Activated CD4-positive, alpha-beta T cell treated with anti-CD3 and anti-CD28 coated beads, Interleukin-2, amount 50 U/mL, for 4 hours (primary cell): ENCODE results near the gene EYA3.

Experiments
- DNase-seq, 2 experiments: peaks; one replicate each; pipeline ENCODE4 v3.0.0-alpha.2; 2020

Gene EYA3

DNA sequence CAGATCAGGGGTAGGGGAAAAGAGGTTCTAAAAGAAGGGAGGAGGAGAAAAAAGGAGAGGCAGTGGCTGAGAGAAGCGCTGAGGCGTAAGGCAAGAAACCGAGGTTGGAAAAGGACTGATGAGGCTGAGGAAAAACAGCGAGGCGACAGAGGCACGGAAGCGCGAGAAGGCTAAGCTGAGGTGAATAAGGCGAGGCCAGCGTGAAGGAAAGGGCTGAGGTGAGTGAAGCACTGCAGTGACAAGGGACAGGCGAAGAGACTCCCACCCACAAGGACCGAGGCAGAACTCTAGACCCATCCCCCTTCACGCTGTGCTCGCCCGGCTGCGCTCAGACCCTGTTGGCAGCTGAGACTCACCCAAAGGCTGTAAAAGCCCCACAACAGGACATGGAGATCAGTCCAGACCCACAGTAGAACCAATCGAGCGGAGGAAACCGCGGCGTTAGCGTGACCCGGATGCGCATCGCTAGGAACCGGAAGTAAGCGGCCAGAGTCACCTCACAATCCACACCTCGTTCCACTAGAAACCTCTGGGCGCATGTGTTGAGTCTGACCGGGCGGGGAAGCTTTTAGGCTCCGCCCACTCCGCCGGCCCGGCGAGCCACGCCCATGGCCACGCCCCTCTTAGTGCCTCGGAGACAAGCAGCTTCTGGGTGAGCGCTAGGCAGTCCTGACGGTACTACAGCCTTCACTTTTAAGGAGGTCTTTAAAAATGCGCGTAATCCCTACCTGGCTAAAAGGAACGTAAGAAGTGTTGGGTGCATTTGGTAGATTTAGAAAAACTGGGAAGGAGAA, at the start of gene EYA3:
TSS of gene EYA3 (minus strand) at position 443 of the 794 bp plus-strand sequence. CDS start 30,584 bp downstream, outside the sequence.
- peak; percentile 98 for DNase-seq

DNA sequence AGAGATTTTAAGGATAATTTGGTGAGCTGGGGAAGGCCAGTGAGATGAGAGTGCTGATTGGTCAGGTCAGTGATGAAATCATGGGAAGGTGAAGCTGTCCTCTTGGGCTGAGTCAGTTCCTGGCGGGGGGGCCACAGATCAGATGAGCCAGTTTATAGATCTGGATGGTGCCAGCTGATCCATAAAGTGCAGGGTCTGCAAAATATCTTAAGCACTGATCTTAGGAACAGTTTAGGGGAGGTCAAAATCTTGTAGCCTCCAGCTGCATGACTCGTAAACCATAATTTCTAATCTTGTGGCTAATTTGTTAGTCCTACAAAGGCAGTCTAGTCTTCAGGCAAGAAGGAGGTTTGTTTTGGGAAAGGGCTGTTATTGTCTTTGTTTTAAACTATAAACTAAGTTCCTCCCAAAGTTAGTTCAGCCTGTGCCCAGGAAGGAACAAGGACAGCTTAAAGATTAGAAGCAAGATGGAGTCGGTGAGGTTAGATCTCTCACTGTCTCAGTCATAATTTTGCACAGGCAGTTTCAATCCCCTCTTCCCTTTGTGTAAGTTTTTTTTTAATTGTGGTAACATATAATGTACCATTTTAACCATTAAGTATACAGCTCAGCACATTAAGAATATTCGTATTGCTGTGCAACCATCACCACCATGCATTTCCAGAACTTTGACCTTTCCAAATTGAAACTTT, 48.7 kb upstream of the EYA3 start:
- DNase-seq = no peak

DNA sequence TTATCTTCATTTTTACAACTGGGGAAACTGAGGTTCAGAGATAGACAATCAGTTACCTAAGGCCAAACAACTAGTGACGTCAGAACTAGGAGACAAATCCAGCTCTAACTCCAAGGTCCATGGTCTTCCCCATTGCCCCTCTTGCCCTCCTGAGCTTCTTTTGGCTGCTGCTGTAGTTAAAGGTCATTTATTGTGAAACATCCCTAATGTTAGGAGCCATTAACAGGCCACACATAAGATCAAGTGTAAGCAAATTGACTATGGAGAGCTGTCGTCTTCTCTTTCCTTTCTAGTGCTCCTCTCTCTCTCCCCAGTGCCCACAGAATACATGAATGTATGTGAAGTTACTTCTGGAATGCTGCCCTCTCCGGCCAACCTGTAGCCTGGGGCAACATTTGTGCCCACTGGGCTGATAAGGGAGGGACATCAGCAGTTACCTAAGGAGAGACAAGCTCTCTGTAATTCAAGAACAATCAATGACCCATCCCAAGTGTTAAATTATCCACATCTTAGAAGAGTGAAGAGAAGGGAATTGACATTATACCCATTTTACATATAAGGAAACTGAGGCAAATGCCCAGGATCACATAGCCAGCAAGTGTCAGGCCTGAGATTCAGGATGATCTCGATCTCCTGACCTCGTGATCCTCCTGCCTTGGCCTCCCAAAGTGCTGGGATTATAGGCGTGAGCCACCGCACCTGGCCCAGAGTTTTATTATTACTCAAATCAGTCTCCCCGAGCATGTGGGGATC, 47.9 kb upstream of the EYA3 start:
- no peak for DNase-seq

- DNase-seq = no peak
Observed at GRCh38 chr1:28135371-28136168, 47.2 kb upstream of the EYA3 start.

- no peak for DNase-seq
Observed at GRCh38 chr1:28134651-28135207, 46.3 kb upstream of the EYA3 start.

DNA sequence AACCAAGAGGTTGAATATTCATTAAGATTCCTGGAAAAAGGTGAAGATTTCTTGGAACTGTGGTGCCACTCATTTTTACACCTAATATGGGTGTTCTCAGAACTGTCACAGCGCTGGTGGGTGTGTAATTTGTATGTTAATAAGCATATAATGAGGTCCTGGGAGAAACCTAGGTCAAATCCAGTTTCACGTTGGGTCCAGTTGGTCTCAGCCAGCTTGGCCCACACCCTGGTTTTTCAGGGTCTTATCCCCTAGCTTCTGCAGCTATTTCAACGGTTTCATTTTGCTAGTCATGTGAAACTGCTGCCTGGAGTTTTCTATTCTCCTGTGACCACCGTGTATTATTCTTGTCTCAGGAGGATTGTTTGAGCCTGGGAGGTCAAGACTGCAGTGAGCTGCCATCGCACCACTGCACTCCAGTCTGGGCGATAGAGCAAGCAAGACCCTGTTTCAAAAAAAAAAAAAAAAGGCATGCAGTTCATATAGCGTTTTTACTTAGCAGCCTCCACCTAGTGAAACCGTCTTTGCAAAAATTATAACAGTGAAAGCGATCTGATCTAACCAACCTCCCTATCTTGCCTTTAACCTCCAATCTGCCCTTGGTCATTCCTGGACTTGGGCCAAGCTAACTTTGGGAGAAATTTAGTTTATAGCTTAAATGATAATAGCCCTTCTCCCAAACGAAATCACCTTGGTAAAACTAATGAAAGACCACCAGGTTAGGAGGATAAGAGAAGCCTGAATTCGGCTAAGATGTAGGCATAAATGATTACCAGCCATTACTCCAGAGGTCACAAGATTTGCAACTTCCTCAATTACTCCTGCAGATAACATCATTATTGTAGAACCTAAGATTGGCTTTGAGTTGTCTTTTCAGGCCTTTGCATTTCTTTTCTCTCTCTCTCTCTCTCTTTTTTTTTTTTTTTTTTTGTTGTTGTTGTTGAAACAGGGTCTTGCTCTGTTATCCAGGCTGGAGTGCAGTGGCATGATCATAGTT, 44.1 kb upstream of the EYA3 start:
- DNase-seq = no peak

DNA sequence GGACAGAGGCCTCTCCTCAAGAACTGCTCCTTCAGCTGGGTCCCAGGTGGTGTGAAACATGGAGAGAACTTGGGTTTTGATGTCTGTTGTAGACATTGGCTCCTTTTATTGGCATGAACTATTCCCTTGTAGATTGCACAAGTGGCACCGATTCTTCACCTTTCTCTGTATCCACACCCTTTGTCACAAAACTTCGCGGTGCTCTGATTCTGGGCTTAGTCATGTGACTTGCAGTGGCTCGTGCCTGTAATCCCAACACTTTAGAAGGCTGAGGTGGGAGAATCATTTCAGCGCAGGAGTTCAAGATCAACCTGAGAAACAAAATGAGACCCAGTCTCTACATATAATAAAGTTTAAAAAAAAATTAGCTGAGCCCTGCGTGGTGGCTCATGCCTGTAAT, 42.5 kb upstream of the EYA3 start:
- no peak for DNase-seq

DNA sequence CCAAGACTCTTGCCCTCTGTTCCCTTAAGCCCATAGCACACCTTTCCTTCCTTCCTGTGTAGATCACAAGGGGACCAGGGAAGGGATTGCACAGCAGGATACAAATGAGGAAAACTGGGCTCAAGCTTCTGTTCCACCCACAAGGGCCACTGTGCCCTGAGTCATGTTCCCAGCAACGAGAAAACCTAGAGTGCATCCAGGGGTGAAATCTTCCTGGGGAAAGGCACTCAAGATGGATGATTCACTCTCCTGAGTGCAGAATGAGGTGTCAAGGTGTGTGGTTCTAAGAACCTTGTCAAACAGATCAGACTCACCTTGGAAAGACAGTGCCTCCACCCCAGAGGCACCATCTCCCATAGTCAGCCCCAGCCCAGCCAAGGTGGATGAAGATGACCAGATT, 40.7 kb upstream of the EYA3 start:
- no peak for DNase-seq

GRCh38 chr1:28127617-28128257, 39.3 kb upstream of the EYA3 start:
- DNase-seq = no peak

DNA sequence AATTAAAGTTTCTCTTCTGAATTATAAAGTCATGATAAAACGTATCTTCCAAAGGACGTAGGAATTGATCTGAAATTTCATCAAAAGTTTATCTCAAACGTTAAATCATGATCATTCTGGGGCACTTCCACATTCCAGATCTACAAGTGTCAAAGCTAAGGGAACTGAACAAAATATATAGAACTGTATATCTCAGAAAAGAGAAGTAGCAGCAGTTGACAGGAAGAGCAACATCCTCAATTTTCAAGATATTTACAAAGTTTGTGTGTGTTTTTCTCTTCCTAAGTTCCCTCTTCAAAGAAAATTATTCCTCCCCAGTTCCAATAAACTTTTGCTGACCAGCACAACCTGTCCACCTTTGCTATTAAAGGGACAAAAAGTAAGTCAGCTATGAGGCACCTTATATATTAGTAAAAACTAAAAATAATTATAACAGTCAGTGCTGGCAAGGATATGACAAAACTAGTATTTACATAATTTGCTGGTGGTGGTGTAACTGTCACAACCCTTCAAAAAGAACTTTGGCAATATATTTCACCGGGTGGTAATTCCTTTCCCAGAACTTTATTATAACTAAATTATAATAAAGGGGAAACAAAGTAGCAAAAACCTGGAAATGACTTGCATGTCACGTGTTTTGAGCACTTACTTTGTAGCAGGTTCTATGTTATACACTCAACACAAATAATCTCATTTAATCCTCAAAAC, 38.5 kb upstream of the EYA3 start:
- DNase-seq = no peak

- DNase-seq = no peak
Observed at GRCh38 chr1:28126212-28126611, 37.8 kb upstream of the EYA3 start.

DNA sequence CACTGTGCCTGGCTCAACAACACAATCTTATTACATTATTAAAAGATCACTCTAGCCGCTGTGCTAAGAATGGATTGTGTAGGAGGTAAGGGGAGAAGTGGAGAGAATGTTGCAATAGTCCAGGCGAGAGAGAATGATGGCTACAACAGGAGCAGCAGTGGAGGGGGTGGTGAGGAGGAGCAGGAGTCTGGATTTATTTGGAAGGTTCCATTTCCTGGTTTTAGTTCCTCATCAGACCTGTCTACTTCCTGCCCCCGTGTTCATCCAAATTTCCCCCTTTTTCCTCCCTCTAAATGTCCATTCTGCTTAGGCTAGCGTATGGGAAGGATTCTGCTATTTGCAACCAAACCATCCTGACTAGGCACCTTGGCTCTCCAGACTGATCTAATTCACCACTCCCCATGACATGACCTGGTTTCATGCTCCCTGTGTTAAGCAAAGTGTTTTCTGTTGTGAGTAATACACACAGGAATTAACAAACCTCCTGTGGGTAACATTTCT, 35.1 kb upstream of the EYA3 start:
- DNase-seq = no peak

- DNase-seq = no peak
Observed at GRCh38 chr1:28122183-28122582, 33.8 kb upstream of the EYA3 start.

- no peak for DNase-seq
Observed at GRCh38 chr1:28119556-28119955, 31.1 kb upstream of the EYA3 start.

- DNase-seq = no peak
Observed at GRCh38 chr1:28118640-28119307, 30.4 kb upstream of the EYA3 start.

GRCh38 chr1:28115267-28115666, 26.9 kb upstream of the EYA3 start:
- peak in 1 of 2 experiments; percentile 1 for DNase-seq

GRCh38 chr1:28114844-28115243, 26.4 kb upstream of the EYA3 start:
- DNase-seq = no peak

DNA sequence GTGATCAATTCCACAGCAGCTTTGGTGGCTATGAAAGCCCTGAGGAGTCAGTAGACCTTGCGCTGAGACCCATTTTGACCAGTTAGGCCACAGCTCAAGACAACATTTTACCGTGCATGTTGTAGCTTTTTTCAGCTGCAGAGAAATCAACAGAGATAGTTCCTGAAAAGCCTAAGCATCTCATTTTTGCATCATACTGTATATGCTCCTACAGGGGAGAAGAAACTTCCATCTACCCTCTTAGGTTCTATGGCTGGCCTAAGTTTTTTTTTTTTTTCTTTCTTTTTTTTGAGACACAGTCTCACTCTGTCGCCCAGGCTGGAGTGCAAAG, 24.8 kb upstream of the EYA3 start:
- no peak for DNase-seq
